ENCODE results near the gene MCTP2.

The MCTP2 gene

GRCh38 chr15:94362385-94363092 is 131.2 kb downstream of the MCTP2 start:
- DNase-seq: no peak

DNA sequence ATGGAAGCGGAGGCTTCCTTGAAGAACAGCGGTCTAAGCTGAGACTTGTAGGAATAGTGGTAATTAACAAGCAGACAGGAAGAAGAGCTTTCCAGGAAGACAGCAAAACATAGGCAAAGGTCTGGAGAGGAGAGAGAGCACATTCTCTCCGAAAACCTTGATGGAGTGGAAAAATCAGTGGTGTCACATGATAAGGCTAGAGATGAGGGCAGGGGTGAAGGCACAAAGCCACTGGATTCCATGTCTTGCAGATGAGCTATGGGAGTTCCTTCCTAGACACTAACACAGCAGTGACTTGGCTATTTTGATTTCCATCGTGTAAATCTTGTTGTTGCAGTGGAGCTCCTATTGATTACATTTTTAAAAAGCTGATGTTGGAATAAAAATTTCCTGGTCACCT is 132.0 kb downstream of the MCTP2 start:
- DNase-seq: no peak

GRCh38 chr15:94366781-94367180 is 135.4 kb downstream of the MCTP2 start:
- no peak for DNase-seq

GRCh38 chr15:94367726-94368535 is 136.6 kb downstream of the MCTP2 start:
- DNase-seq: no peak

- no peak for DNase-seq
Observed at GRCh38 chr15:94370206-94370935, 139.0 kb downstream of the MCTP2 start.

DNA sequence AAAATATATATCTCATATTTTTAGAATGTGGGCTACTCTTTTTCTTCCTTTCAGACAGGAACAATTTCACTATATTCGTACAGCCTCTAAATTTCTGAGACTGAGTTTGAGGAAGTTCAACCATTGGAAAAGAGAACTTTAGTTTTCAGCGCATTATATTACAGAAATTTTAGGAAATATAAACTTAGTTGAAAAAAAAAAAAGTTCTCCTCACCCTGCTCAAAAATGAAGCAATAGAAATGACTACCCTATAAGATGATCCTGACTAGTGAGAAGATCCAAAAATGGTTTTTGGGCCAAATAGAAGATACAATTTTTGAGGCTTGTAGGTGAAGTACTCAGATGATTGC is 139.6 kb downstream of the MCTP2 start:
- no peak for DNase-seq

DNA sequence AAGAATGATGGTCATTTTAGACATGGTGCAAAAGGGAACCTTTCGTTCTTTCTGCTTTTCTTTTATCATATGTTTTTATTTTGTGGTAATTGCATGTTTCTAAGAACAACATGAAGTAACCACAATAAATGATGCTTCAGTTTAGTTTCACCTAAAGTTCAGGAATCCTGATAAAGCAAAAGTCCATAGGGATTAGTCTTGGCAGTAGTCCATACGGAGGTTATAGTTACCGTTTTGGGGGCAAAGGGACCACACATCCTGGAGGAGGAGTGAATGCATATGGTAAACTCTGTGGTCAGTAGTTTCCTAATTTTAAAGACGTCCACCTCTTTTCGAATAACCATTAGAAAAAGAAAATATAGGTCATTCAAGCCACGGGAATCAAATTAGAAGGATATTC is 141.5 kb downstream of the MCTP2 start:
- no peak for DNase-seq

DNA sequence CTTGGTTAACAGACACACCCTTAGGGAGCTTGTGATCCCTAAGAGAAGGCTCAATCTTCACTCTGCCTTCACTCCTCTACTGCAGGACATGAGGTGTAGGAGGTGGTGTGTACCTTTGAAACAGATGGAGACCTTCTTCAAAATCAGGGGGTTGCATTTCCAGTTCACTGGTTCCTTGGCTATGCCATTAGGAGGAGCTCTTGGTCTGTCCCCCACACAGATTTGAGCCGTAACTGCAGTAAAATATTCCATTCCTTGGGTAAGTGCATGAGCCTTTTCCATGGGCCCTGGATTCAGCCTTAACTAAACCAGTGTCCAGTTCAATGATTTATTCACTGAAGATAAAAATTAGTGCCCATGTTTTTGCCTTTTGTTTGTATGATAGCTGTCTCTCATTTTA is 144.6 kb downstream of the MCTP2 start:
- DNase-seq: no peak

GRCh38 chr15:94379986-94380385 is 148.6 kb downstream of the MCTP2 start:
- no peak for DNase-seq

DNA sequence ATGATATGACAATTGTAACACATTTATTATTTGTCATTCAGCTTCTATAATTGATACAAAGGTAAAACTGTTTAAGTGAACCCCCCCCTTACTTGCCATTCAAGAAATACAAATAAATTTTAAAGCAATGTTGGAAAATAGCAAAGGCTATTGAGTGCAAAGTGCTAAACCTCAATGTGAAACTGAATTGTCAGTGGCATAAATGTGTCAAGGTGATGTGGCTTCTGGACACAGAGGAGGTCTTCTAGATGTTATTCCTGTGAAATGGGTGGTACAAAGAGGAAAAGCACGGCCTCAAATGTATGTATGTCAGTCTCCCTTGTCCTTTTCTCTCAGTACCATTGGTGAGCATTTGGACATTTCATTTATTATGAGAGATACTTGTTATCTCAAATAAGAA is 149.4 kb downstream of the MCTP2 start:
- no peak for DNase-seq

DNA sequence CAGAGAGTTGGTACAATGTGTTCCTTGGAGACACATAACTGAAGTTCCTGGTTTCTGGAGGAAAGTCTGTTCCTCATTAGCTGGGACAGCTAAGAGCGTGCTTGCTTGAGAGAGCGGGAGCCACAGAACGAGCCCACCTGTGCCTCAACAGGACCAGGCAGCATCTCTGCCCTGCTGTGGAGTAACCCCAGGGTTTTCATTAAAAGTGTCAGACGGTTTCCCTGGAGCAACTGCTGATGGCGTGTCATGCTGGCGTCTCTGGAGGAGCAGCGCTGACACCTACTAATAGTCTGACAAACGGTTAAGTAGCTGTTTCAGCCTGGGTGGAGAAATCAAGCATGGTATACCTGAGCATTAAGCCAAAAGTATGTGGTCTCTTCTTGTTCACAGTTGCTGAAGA is 150.0 kb downstream of the MCTP2 start:
- no peak for DNase-seq

- DNase-seq: no peak
Observed at GRCh38 chr15:94383041-94383440, 151.7 kb downstream of the MCTP2 start.

GRCh38 chr15:94383706-94384105 is 152.3 kb downstream of the MCTP2 start:
- no peak for DNase-seq

GRCh38 chr15:94385441-94385840 is 154.1 kb downstream of the MCTP2 start:
- DNase-seq: no peak

DNA sequence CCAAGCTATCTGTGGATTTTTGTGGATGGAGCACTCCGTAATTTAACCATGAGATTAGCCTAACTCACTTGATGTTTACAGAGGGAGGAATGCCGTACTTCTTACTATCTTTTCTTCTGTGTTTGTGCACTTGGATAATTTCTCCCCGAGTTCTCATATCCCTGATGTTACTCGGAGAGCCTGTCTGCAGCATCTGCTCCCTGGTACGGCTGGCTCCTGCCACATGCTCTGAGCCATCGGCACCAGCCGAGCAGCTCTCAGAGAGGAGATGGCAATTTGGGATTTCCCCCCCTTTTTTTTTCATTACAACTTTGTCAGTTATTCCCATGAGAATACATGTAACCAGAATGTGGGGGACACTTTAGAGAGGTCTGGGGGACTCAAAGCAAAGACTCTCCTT is 155.0 kb downstream of the MCTP2 start:
- DNase-seq: no peak

- DNase-seq: no peak
Observed at GRCh38 chr15:94387442-94387841, 156.1 kb downstream of the MCTP2 start.

DNA sequence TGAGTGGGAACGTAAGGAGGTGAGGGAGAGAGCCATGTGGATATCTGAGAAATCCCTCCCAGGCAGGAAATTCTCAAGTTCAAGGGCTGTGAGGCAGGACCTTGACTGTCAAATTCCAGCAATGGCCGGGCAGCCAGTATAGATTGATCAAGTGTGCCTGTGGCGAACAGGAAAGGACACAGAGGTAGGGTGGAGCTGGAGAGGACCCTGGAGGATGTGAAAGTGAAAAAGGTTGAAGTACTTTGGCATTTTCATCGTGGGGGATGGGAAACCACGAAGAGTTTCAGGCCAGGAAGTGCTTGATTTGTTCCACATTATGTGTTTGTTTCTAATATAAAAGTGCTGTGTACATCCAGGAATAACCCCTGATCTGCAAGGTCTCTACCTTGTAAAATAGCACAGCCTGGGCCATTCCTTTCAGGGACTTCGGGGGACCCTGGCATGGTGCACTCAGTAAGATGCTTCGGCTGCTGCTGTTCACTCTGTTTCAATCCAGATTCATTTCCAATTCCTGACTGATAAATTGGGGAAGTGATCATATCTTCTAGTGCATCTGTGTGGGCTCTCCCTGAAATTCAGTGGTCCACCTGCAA is 156.6 kb downstream of the MCTP2 start:
- DNase-seq: no peak

DNA sequence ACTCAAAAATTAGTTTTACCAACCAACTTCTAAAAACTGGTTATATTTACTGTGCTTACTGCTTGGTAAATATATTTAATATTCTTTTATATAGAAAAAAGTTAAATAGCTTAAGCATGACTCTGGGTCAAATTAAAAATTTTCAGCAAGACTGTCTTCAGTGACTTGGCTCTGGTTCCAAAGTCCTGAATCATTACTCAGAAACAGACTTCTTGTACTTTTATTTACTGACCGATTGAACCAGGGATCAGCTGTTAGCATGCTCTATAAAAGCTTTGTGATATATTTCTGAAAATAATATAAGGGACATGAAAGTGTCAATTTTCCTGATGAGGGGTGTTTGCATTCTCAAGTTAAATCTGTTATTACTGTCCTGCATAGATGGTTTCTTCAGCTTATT is 164.3 kb downstream of the MCTP2 start:
- DNase-seq: no peak

DNA sequence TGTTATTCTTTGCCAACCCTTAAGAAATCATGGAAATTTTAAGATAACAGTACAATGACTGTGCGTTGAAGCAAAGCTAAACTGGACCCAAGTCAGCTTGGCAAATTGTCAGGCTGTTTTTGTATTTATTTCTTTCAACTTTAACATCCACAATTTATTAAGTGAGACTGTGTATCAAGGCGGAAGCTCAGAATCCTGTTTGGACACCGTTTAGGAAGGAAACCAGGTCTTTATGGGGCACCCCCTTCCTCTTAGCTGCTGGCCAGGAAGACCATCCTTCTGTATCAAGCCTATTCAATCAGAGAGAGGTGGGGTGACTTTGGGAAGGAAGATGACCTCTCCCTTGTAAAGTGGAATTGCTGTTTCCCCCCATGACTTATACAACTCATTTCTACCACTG is 166.0 kb downstream of the MCTP2 start:
- DNase-seq: no peak

DNA sequence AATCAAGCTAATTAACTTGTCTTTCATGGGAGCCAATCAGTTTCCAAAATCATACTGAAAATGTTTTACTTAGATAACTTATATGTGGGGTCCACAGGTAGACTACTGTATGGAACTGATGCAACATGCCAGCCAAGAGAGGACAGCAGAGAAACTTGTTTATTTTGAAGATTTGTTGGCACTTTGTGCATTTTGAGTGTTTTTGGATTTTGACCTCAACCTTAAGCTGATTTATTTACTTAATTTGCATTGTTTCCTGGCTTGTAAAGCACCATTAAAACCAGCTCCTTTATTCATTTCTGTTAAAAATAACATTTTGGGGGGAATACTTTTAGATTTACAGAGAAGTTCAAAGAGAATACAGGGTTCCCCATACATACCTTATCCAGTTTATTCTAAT is 166.6 kb downstream of the MCTP2 start:
- DNase-seq: no peak

- no peak for DNase-seq
Observed at GRCh38 chr15:94400526-94401298, 169.4 kb downstream of the MCTP2 start.

- no peak for DNase-seq
Observed at GRCh38 chr15:94403331-94403730, 172.0 kb downstream of the MCTP2 start.
